Measurements from ENCODE around the gene TXNDC8.
"Not testable (repeated sequence)": the region's sequence is repeated elsewhere in the genome, so short reads cannot be mapped to it uniquely, and the experiment has no call there.

Gene TXNDC8

DNA sequence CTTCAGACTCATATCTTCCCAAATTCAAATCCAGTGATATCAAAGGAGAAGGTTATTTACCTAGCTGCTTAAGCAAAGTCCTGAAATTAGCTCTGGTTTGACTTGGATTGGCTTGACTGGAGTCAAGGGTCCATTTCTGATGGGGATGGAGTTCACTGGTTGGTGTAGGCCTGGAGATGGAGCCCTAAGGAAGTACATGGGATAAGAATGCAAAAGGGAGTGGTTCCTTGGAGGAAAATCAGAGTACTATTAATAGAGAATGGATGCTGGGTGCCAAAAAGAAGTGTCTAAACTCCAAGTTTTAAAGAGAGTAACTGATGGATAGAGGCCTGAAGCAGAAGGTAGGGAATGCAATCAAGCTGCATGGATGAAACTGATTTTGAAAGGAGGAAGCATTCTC lies 13.8 kb downstream of the TXNDC8 start:
- DNase-seq: no peak

DNA sequence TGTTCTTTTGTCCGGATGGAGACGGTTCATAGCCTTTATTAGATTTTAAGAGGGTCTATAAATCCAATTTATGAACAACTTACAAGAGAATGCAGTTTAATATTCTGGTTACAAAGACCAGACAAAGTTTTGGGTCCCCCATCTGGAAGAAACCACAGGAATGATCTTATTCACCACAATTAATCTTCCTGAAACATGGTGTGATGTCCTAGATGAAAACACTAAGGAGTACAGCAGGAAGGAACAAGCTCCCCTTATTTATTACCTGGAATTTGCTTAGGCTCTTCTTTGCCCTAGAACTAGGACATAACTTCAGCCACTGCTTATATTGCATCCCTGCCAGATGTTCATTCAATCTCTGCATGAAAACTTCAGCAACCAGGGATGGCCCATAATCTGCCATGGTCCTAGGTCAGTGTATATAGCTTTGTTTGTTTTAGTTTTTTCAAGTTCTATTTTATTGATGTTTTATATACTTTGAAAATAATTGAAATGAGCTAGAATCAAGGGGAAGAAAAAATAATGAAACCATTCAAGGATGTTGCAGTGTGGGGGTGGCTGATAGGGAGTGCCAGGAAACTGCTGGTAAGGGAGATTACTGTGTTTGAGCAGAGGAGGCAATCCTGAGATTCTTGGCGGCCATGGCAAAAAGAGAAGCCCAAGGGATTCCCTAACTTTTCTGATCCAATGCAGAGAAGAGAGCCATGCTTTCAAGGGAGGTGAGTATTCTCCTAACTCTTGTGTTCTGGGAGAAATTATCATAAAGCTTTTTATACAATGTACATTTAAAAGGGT lies 16.8 kb downstream of the TXNDC8 start:
- DNase-seq: peak; percentile 57

DNA sequence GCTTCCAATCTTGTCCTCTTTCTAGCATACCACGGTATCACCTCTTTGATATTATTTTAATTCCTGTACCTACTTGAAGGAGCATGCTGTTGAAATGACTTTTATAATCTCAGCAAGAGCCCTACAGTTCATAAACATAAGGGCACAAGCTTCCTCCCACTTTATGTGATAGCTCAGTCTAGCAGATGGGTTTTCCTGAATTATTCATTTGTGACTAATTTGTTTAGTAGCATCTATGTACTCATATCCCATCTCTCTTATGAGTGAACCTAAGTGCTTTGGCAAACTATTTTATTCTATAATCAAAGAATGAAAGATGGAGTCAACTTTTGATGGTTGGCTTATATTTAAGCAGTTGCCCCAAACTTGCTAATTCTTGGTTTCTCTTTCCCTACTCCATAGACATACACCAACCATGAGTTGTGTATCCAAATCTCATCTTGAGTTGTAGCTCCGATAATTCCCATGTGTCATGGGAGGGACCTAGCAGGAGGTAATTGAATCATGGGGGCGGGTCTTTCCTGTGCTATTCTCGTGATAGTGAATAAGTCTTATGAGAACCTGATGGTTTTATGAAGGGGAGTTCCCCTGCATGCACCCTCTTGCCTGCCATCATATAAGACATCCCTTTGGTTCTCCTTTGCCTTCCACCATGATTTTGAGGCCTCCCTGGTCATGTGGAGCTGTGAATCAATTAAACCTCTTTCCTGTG lies 17.7 kb downstream of the TXNDC8 start:
- no peak for DNase-seq

DNA sequence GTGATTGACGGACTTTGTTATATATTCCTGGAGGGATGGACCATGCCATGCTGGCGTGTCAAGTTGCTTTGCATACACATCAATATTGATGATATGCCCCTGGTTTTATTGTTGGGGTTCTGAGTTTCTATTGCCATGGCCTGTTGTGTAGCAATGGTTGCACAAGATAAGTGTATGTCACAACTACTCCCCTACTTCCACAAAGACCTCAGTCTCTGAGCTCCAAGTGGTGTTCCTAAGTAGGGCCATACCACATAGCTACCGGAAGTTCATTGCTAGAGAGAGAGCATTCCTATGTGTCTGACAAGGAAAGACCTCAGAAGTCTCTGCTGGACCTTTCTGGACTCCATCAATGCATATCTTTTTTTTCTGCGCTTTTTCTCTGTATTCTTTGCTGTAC lies 19.8 kb downstream of the TXNDC8 start:
- DNase-seq: no peak

DNA sequence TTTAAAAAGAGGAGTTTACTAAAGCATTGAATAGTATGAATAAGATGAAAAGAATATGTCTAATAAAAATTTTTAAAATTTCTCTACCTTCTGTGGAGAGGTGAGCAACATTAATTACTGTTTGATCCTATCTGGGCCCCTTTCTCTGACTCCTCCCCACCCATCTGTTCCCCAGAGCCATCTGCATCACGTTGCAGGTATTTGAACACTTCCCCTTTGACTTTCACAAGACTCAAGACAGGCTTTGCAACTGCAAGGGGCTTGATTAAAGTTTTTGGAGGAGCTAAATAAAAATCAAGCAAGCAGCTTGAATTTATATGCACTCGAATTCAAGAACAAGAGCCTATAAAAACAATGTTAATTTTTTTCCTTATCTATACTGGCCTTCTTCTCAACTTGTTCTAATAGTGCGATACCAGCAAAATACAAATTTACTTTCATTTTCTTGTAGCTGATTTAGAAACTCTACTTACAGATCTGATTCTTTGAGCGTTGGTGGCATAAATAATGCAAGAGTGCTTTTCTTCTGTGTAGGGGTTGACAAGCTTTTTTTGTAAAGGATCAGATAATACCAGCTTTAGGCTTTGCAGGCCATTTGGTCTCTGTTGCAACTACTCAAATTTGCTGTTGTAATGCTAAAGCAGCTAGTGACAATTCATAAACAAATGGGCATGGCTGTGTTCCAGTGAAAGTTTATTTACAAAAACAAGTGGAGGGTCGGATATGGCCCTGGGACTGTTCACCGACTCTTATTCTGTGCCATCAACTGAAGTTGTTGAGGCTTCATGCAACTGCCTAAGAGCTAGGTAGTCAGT lies 21.2 kb downstream of the TXNDC8 start:
- DNase-seq: no peak

DNA sequence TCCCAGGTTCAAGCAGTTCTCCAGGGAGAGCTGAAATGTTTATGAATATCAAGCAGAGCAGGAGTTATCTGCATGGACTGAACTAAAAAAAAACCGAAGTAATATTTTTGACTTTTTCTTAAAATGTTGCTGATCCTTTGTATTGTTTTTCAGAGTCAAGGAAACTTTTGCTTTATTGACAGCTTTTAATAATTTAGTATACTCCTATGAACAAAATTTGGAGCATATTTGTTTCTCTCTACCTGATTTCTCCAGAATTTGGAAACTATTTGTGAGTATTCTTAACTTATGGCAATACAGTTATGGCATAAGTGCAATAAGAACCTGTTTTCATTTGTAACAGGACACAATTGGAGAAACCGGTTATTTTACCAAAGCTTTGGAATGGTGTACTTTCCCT lies 25.7 kb downstream of the TXNDC8 start:
- DNase-seq: not testable (repeated sequence)

DNA sequence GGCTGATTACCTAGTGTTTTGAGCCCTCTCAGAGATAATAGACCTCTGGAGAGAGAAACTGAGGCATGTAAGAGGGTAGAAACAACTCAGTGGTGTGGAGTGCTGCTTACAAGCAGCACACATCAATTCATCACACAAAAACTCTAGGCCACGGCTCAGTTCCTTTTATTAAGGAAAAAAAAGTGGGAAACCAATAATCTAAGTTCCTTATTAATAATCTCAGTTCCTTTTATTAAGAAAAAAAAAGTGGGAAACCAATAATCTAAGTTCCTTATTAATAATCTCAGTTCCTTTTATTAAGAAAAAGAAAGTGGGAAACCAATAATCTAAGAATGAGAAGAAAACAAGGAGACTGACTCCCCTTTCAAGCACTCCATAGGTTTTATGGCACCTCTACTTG lies 28.0 kb downstream of the TXNDC8 start:
- no peak for DNase-seq

DNA sequence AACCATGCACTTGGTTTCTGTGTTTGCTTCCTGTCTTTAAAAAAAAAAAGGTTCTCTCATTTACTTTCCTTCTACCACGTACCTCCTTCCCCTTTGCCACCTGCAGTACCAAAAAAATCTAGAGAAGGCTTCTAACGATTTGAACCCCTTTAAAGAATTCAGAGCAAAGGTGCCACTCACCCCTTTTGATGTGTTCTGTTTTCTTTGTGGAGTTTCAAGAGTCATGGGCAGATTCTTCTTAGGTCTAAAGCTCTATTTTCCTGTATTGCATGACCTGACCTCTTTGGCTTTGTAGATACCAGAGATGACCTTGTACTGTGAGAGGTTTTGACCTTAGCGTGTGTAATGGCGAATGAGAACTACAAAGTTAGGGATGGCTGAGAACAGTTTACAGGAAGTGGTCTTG lies 29.0 kb downstream of the TXNDC8 start:
- no peak for DNase-seq

DNA sequence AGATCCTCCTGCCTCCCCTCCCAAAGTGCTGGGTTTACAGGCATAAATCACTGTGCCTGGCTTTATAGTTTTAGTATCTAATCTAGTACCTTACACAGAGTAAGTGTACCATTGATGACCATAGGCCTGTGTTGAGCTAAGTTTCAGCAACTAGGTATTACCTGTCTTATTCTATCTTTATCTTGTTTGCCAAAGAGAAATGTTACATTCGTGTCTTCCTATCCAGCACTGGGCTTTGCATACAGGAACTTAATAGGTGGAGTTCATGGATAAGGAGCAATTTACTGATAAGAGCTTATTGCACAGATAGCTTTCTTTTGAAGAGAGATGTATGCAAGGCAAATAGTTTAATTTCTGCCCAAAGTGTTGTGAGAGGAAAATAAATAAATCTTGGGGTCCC lies 30.5 kb downstream of the TXNDC8 start:
- no peak for DNase-seq

DNA sequence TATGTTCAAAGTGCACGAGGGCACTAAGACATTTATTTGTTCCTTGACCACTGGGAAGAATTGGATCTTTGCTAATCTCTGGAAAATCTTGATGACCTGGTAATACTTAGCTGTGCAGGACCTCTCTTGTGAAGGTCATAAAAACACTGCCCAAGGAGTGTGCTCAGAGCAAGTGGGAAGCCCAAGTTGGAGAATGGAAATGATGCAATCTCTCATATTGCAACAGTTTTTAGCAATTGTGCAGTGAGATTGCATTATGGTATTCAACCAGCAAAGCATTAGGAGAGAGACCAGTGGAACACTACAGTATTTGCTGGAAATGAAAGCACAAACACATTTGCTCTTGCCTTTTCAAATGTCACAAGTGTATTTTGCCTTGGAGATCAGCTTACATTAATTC lies 34.5 kb downstream of the TXNDC8 start:
- peak; percentile 60 for DNase-seq

DNA sequence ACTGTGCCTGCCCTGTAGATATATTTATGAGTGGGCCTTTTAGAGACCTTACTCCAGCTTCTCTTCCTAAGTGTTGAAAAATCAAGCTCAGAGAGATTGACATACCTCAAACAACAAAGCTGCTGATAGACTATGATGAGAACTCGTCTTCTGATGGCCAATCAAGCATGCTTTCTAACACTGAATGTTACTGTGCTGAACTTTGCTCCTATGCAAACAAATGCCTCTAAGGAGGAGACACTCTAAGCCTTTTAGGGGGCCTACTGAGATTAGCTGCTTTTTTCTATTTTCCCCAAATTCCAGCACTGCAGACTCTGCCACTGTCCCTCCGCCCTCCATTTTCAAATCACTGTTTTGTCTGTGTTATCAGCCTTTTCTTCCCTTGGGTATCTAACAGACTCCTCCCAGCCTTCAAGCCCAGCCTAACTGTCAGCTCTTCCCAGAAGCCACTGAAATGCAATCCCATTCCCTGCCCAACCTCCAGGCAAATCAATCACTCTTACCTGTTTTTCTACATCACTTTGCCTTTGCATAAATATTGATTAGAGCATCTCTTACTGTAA lies 39.5 kb downstream of the TXNDC8 start:
- DNase-seq: no peak

DNA sequence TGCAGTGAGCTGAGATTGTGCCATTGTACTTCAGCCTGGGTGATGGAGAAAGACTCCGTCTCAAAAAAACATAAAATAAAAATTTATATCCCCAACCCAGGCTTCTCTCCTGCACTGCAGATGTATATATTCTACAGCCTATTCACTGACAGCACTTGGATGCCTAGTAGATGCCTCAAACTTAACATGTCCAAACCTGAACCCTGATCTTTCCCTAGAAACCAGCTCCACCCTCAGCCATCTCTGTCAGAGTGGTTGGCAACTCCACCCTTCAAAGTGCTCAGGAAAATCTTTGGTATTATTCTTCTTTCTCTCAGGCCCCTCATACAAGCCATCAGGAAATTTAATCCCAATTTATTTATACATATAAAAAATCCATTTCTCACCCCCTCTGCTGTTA lies 44.4 kb downstream of the TXNDC8 start:
- no peak for DNase-seq

DNA sequence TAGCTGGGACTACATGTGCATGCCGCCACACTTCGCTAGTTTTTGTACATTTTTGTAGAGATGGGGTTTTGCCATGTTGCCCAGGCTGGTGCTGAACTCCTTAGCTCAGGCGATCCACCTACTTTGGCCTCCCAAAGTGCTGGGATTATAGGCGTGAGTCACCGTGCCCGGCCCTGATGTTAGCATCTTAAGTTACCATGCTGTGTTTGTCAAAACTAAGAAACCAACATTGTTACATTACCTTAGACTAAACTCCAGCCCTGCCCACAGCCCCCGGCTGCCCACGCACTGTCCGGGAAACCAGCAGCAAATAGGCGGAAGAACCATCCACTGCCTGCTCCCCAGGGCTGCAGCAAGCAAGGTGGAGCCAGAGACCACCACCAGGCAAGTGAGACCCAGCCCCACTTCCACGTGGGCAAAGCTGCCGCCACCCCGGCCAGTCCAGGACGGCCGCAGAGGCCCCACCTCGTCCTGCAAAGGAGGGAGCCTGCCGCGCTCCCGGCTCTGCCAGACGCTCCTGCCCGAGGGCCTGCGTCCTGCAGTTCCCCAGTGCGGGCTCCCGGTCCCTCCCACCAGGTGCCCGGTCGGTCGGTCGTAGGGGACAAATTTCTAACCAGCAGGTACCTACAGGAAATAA lies 45.6 kb downstream of the TXNDC8 start:
- DNase-seq: no peak

DNA sequence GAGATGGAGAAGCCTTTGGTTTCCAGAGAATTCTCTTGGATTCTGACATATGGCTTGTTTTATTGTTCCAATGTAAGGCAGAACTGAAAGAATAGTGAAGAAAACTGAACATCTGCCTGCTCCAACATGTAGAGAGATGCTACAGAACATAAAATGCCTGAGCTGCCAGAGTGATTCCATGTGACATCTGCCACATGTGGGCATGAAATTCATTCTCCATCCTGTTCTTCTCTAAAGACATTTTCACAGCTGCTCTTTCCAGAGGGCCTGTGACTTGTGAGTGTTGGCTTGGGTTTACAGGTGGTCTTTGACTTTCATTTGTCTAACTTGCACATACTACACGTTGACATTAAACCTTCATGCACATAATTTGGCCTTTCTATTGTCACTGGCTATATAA lies 47.7 kb downstream of the TXNDC8 start:
- DNase-seq: no peak

DNA sequence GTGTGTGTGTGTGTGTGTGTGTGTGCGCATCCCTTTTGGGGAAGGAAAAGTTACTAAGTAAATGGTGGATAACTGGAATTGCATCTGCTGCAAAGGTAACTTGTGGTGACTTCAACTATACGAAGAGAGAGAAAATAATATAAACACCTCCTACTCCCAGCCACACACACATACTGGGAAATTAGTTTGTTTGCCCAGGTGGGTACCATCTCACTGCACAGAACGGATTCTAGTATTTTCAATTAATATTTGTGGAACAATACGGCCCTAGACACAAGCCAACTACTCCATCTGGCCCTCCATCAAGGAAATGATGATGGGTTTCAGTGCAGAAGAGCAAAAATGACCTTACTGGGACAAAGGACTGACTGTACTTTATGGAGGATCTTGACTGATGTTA lies 49.2 kb downstream of the TXNDC8 start:
- no peak for DNase-seq

DNA sequence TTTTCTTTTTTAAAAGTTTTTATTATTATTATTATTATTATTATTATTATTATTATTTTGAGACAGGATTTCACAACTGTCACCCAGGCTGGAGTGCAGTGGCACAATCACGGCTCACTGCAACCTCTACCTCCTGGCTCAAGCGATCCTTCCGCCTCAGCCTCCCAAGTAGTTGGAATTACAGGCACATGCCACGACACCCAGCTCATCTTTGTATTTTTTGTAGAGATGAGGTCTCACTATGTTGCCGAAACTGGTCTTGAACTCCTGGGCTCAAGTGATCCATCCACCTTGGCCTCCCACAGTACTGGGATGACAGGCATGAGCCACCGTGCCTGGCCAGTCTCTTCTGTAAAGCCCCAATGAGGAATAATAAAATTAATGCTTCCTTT lies 50.4 kb downstream of the TXNDC8 start:
- no peak for DNase-seq

DNA sequence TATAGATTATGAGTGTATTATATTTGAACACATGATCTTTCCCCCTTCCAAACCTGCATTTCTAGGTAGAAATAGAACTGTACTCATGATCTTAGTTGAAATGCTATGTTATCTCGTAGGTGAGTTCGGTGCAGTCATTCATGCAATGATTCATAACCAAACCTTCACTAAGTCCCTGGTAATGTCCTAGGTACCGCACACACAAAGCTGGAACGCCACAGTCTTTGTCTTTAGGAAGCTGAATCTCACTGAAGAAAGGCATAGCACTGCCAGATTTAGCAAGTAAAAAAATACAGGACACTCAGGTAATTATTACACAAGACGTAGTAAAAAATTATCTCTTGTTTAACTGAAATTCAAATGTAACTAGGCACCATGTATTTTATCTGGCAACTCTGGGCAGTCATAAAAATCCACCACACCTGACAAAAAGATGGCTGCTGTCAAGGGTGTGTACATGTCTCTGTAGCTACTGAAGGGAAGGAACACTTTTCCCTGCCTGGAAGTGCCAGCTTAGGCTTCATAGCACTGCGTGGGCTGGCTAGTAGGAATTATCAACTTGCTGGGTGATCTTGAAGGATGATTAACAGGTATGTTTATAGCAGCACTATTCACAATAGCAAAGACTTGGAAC lies 53.3 kb downstream of the TXNDC8 start:
- no peak for DNase-seq

DNA sequence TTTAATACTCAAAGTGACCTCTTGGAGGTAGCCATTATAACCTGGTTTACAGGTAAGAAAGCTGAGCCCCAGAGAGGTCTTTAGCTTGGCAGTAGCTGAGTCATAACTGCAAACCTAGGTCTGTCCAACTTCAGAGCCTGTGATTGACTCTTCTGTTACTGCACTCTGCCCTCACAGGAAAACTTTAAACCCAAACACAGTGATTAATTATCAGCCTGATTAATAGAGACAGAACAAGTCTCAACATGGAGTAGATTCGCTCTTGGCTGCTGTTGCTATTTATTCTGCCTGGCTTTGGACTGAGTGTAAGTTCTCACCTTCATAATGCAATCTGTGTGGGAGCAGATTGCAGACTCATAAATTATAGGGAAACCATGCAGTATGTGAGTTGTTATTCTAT lies 53.9 kb downstream of the TXNDC8 start:
- DNase-seq: no peak

DNA sequence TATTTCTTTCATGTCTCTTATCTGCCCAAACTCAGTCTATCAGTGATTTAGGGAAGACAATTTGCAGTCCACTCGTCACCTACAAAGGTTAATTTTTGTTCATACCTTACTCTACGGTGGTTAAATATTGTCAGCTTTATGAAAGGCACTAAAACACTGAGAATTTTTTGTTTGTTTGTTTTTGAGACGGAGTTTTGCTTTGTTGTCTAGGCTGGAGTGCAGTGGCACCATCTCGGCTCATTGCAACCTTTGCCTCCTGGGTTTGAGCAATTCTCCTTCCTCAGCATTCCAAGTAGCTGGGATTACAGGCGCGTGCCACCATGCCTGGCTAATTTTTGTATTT lies 55.0 kb downstream of the TXNDC8 start:
- DNase-seq: no peak

DNA sequence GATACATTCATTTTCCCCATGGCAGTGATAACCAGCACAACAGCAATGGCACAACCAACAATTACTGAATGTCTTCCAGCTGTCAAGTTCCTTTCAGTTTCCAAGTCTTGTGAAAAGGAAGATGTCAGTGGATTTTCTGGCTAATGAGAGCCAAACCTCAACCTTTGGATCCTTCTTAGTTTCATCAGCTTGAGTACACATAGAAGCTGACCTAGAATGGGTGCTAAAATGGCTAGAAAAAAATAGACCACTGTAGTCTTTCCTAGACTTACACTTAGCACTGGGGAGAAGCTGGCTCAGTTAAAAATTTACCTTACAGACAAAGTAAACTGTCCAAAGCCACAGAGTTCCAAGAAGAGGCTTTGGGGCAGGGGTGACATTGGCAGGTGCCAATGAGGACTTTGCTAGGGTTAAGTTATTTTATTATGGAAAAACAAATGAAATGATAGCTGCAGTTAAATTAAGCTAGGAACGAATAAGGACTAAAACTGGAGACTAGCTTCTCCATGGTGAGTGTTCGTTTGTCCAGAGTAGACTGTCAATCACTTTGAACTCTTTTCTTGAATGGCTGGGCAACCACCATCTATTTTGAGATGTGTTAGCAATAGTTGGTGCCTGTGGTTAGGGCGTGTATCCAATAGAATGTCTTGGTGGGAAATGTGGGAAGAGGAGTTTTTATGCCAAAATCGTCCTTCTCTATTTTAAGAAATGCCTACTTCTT lies 55.5 kb downstream of the TXNDC8 start:
- no peak for DNase-seq

DNA sequence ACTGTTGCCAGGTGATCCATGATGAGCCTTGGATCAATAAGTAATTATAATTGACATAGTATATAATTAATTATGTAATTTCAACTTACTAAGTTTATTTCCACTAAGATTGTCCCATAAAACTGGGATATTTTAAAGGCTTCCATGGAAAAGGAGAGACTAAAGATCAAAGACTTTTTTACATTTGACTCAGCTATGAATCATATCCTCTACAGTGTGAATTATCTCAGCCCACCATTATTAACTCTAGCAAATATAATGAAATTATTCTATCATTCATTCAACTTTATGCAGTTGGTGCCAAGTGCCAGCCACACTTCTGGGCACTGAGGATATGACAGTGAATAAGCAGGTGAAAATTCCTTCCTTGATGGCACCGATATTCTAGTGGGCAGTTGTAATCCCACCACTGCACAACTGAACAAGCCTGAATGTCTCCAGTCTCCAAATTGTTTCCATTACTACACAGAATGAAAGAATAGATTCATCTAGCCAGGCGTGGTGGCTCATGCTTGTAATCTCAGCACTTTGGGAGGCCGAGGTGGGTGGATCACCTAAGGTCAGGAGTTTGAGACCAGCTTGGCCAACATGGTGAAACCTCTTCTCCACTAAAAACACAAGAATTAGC lies 59.5 kb downstream of the TXNDC8 start:
- DNase-seq: no peak

All from fibroblast of skin of abdomen (primary cell).